ENCODE measurements around the gene GNPTG.
A peak's percentile ranks its signal among the peaks of the same experiment; 100 is the strongest.

GNPTG gene

DNA sequence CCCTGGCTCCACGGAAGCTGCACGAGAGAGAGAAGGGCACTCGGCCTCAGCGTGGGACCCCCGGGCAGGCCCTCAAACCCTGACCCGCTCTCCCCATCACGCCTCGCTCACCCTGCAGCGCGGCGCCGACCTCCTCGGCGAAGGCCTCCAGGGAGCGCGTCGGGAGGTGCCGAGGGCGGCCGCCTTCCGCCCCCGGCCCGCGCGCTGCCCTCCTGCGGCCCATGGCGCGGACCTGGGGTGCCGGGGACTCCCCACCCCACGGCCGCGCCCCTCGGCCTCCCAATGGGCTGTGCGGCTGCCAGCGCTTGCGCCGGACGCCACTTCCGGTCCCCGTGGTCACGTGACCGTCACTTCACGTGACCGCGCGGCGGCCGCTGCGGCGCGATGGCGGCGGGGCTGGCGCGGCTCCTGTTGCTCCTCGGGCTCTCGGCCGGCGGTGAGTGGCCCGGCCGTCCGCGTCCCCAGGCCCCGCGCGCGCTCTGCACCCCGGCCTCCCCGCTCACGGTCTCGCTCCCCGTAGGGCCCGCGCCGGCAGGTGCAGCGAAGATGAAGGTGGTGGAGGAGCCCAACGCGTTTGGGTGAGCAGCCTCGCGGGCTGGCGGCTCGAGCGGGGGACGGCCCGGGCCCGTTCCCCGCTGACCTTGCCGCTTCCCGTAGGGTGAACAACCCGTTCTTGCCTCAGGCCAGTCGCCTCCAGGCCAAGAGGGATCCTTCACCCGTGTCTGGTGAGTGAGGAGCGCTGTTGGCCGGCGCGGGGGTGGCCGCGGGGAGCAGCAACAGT lies at the start of gene GNPTG, which contains the start of gene TSR3:
Gene GNPTG (plus strand): TSS at position 350 of the 781 bp plus-strand sequence. CDS start 35 bp downstream, at position 385.
Gene TSR3 (minus strand): TSS at position 297 of the 781 bp plus-strand sequence. CDS start 74 bp downstream, at position 223.
- DNase-seq, result peak; percentile 68

DNA sequence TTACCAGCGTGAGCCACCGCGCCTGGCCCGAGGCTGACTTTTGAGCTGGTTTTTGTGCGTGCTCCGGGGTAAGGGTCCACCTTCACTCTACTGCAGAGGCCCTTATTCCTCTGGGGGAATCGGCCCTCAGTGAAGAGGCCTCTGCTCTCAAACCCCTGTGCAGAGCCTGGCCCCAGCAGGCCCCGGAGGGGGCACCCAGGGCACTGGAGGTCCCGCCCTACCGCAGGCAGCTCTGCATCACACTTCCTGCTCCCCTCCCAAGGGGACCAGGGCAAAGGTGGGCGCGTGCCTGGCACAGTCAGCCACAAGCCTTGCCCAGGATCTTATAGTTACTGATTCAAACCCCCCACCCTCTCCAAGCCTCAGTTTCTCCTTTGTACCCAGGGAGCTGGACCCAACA lies 45.9 kb upstream of the GNPTG start:
- DNase-seq, result no peak

DNA sequence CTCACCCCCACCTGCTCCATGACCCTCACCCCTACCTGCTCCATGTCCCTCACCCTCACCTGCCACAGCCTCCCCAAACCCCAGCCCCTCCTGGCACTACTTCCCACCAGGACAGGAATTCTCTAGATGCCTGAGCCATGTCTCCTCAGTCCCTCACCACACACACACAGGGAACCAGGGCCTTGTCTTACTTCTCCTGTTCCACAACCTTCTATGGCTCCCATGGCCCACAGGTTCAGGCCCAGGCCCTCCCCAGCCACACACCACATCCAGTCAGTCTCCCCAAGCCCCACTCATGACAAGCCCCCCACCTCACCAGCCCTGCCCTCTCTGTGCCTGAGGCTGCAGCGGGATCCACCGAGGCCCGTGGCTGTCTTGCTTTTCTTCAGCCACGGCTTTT lies 45.4 kb upstream of the GNPTG start:
- DNase-seq, result no peak

DNA sequence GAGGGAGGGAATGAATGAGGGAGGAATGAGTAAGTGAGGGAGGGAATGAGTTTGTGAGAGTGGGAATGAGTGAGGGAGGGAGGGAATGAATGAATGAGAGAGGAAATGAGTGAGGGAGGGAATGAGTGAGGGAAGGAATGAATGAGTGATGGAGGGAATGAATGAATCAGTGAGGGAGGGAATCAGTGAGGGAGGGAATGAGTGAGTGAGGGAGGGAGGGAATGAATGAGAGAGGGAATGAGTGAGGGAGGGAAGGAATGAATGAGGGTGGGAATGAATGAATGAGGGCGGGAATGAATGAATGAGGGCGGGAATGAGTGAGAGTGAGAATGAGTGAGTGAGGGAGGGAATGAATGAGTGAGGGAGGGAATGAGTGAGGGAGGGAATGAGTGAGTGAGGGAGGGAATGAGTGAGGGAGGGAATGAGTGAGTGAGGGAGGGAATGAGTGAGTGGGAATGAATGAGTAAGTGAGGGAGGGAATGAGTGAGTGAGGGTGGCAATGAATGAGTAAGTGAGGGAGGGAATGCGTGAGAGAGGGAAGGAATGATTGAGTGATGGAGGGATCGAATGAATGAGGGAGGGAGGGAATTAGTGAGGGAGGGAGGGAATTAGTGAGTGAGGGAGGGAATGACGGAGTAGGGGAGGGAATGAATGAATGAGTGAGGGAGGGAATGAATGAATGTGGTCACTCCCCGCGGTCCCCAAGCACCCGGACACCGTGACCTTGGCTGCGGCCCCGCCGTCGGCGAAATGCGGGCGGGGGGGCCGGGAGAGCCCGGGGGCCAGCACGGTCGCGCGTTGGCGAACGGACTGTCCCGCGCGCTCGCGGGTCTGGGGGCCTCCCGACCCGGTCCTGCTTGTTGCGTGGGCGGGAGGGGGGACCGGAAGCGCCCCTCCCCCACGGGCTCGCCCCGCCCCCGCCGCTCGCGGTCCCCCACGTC lies 43.4 kb upstream of the GNPTG start:
- DNase-seq, result no peak

DNA sequence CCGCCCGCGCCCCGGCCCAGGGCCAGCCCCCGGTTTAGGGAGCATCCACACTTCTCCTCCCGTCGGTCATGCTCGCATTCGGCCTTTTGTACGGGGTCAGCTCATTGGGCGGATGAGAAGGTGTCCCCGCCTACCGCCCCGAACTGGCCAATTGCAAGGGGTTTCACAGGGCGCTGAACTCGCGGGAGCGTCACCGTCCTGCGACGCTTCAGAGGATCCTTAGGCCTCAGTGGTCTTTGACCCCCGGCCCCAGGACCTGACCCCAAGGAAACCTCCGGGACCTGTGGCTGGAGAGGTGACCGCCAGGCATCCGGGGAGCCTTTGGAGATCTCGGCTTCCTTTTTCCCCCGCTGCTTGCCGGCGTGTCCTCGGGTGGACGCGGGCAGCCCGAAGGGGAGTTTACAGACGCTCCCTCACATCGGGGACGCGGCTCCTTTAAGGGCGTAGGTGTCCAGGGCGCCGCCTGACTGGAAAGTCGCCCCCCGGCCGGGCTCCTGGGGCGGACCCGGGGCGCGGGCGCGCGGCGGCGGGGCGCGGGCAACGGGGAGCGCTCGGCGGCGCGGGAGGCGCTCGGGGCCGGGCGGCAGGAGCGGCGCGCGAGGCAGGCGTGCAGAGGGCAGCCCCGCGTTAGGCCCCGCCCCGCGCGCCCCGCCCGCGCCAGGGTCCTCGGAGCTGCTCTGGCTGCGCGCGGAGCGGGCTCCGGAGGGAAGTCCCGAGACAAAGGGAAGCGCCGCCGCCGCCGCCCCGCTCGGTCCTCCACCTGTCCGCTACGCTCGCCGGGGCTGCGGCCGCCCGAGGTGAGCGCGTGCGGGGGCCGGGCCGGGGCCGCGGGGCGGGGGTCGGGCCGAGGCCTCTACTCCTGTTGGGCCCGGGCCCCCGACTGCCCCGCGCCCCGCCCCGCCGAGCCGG lies 42.5 kb upstream of the GNPTG start, which contains the start of gene UBE2I:
Gene UBE2I (plus strand): TSS at position 660 of the 909 bp plus-strand sequence. CDS start 4,395 bp downstream, outside the sequence.
- DNase-seq, result peak; percentile 96

DNA sequence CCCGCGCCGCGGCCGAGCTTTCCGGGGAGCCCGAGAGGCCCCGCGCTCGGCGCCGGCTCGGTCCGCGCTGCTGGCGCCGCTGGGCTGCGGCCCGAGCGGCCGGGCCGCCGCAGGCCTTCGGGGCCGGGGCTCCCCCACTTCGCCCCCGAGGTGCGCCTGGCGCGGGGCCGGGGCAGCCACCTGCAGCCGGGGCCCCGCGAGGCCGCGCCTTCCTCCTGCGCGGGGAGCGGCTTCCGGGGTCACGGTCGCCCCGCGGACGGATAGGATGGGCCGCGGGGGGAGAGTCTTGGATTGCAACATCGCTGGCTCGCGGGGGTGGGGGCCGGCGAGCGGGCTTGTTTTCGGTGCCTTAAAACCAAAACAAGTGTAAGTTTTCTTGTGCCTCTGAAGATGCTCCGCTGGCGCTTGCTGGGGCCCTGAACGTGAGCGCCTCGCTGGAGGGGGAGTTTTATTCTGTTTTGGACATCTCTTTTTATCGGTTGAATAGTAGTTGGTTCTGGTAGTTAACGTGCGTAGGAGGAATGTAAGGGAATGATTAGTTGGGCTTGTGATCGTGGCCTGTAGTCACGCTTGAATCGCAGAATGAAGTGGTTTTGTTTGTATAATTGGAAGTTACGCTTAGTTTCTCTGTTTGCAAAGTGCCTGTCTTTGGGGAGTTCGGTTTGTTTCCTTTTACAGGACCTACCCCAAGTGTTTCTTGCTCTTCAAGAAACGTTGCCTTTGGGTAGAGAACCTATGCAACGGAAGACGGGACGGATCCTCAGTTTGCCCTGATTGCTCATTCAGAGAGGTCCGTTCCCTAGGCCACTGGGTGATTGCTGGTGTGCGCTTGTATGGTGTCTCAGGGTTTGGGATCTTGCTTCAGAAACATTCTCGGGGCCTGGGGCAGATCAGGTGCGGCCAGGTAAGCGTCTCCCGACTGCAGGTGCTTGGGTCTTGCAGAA lies 41.6 kb upstream of the GNPTG start:
- no peak for DNase-seq

DNA sequence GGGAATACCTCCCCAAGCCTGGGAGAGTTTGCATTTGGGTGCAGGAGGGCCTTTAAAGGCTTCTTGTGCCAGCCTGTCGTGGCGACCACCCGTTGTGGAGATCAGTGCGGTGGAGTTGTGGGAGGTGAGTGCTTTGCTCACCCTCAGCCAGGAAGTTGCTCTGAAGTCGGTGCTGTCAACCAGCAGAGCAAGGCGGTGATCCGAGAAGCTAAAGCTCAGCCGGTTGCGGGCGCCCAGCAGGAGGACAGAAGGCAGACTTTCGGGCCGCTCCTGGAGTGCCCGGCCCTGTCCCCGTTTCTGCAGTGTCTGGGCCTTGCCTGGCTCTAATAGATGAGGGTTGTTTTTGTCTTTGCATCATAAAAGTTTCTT lies 40.9 kb upstream of the GNPTG start:
- no peak for DNase-seq

DNA sequence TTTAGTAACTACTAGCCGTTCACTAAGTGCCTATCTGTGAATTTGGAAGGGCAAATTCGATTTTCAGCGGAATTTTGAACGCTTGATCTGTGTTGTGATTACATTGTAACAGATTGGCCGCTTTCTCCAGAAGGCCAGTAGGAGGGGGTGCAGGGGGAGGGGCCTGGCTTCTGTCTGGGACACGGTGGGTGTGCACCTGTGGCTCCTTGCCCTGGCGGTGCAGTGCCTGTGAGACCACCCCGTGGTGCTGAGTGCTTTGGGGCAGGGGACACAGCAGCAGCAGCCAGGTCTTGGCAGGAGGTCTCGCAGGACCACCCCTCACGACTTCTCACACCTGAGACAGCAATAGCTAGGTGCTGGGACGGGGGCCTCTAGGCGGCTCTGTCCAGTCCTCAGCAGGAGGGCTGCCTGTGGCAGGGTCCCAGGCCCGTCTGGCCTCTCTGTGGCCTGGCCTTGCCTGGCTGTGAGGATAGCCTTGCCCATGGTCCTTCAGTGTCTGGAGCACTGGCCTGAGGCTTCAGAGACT lies 40.5 kb upstream of the GNPTG start:
- DNase-seq, result no peak

DNA sequence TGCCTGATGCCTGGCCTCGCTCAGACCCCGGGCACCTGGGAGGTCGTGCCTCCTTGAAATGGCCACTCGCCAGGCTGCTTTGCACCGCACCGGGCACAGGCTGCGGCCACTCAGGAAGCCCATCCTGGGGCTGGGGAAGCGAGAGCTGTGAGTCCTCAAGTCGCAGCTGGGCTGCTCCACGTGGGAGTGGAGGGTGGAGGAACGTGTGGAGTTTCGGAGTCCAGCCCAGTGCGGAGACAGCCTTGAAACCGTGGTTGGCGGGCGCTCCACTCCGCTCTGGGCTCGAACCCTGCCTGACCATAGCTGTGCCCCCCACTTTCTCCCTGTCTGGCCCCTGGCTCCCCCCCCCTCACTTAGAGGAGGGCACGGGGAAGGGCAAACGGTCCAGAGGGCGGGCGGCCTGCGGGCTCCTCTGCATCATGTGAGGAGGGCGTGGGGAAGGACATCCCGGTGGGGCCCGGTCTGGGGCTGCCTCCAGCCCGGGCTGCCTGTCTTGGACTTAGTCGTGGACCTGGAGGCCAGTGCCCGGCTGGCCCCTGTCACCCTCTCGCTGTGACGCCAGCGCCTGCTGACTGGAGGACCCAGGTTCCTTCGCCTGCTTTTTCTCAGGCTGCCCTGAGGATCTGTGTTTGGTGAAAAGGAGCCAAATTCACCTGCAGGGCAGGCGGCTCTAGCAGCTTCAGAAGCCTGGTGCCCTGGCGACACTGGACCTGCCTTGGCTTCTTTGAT lies 39.8 kb upstream of the GNPTG start:
- DNase-seq, result no peak

DNA sequence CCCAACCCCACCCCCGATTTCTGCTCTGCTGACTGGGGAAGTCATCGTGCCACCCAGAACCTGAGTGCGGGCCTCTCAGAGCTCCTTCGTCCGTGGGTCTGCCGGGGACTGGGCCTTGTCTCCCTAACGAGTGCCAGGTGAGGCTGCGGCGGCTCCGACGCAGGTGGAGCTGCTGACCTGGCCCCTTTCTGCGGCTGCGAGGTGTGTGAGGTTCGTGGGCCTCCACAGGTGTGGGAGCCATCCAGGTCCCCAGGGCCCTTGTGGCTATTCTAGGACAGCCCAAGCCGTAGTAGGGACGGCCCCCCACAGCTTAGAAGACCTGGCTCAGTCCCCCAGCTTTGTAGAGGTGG lies 39.3 kb upstream of the GNPTG start:
- no peak for DNase-seq

DNA sequence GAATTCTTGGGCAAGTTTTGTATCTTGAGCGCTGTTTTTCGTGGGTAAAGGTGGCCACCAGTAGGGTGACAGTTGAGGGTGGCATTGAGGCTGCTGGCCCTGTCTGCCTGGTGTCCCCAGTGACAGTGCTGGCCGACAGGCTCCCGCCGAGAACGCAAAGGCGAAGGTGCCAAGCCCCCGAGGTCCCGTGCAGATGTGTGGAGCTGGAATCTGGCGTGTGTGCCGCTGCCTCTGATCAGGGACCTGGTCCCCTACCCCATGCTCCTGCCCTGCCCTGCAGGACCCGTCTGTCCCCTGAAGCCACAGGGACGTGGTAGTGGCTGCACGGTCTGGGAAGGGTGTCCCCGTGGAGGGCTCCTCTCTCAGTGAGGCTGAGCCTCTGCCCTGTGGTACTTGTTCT lies 38.8 kb upstream of the GNPTG start:
- no peak for DNase-seq

DNA sequence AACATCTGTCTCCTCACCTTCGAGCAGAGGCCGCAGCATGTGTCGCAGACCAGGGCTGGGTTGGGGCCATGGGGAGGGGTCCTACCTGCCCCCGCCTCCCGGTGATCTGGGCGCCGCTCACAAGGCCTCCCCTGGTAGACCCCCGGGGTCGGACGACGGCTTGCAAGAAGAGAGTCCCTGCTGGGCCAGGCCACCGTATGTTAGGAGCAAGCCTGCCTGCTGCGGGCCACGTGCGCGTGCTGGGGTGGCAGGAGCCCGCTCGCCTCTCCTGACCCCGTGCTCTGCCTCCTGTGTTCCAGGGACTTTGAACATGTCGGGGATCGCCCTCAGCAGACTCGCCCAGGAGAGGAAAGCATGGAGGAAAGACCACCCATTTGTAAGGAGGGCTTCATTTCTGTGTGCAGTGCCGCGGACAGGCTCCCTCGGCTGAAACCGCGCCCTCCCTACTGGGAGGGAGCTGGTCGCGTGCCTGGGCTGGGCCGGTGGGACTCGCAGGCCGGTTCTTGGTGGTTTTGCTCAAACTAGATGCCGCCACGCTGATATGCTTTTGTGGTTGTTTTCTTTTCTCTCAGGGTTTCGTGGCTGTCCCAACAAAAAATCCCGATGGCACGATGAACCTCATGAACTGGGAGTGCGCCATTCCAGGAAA lies 37.9 kb upstream of the GNPTG start:
- DNase-seq, result no peak

DNA sequence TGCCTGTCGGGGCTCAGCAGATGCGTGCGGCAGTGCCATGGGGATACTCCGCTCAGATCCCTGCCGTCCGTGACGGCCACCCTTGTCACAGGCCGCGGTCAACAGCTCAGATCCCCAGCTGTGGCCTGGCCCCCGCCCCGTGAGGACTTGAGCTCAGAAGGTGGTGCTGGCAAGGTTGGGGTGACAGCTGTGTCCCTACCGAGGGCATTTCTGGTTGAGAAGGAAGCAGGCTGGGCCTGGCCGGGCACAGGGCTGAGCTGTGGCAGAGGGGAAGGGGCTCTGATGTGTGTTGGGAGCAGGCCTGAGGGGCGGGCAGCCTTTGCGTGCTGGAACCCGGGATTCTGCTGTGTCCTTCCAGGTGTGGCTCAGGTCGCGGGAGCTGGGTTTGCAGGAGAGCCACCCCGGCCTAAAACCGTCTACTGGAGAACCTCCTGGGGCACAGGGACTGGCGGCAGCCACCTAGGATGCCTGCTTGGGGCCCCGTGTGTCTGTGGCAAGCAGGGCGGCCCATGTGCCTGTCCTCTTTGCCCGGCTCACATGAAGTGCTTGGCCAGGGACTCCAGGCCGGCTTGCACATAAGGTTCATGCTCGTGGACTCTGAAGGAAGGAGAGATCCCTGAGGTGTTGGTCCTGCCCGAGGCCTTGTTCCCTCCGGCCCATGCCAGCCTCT lies 37.2 kb upstream of the GNPTG start:
- DNase-seq, result no peak

DNA sequence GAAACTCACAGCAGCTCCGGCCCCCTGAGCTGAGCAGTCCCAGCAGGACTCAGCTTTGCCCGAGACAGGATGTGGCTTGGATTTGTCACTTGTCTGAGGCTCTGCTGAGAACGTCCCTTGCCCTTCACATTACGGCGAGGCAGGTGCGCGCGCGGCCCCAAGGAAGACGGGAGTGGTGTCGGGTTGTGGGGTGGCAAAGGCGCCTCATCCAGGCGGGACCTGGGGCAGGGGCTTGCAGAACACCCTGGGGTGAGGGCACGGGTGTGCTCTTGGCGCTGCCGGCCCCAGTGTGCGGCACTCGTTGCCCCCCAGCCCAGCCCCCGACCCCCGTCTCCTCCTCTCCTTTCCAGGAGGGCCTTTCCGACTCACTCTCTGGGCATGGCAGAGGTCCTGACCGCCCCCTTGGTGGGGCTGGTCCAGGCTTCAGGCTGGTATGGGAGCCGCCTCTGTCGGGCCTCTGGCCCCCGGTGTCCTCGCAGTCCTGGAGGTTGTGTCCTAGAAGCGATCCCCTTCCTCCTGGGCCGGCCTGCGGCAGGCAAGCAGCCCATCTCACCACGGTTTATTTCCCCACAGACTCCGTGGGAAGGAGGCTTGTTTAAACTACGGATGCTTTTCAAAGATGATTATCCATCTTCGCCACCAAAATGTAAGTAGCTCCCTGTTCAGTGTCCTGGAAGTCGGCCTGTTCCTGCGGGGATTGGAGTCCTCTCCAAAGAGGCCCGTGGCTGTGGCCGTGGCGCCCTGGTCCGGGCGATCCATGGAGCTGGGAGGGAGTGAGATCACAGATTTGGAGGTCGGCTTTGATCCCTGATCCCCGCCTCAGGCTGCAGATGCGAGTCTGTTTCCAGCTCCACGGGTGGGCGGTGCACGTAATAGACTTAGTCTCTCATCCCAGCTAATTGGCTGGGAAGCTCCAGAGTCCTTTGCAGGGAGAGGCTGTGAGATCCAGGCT lies 36.4 kb upstream of the GNPTG start:
- DNase-seq, result no peak

DNA sequence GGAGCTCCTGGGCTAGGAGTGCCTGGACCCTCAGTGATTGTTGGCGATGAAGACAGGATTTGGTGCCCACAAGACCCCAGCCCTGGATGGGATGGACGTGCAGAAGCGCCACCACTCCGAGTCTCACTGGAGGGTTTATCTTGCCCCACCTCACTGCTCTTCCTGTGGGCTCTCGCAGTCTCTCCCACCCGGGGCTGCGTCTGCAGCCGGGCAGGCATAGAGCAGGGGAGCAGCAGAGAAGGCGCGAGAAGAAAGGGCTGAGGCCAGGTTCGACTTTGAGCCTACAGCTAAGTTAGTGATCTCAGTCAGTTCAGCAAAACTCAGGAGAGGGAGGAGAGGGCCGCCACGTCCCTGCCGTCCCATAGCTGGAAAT lies 35.7 kb upstream of the GNPTG start:
- DNase-seq, result no peak

DNA sequence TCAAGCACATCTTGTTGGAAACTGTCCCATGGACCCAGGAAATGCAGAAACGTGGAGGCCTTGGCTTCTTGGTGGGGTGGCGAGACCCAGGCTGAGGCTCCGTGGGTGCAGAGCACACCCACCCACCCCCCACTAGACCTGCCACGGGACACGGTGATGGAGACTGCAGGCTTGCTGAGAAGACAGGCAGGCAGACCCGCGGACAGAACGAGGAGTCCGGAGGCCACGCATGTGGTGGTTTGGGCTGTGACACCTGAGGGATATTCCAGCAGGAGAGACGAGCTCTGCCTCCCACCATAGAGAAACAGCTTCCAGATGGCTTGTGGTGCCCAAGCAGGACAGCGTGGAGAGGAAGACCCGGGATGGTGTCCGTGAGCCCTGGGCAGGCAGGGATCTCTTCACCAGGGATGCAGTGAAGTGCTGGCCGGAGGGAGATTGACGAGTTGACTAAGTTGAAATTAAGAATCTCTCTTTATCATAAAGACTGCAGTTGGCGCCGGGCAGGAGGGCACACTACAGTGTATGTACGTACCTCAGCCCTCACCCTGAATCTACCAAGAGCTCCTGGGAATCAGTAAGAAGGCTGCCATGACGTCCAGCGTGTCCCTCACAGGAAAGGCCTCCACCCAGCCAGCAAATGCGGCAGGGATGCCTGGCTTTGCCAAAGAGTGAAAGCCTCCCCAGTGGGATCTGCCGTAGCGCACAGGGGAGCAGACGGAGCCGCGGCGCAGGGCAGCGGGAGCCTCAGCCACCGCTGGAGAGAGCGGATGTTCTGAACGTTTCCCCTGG lies 34.1 kb upstream of the GNPTG start:
- no peak for DNase-seq

DNA sequence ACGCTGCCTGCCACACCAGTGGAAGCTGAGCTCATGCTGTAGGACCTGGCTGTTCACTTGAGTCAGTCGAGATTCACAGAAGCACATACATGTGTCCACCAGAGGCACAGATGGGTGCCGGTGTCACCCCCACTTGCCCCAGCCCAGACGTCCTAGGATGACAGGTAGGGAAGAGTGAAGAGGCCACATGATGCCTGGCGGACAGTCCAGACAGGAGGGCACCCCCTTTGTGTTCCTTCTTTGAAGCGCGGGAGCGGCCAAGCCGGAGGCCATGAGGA lies 33.5 kb upstream of the GNPTG start:
- no peak for DNase-seq

DNA sequence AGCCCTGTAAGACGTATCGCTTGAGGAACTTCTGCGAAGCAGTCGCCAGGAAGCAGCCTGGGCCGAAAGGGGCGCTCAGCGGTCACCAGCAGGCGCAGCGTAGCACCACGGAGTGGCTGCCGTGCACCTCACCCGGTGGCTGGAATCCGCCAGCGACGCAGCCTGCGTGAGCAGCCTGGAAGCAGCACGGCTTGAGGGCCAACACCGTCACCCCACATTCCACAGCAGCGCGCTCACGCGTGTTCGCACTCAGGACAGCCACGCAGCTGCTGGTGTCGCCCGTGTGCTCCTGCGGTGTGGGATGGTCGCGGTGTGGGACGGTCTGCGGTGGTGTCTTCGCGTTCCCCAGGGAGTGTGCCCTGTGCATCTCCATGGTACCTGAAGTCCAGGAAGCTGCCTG lies 32.7 kb upstream of the GNPTG start:
- no peak for DNase-seq

Data from KG1 (cell line).